OCI-LY3 (cell line): ENCODE results near the gene MCM8.
A peak's percentile ranks its signal among the peaks of the same experiment; 100 is the strongest.

ENCODE experiments used
- H2AFZ ChIP-seq: fragments of 200-600, 300-600 bp; shearing (Covaris generic); 2 replicates; pipeline ENCODE4 v1.6.0; 2014; ENCODE audit warnings: antibody characterized with exemption, low read depth, low read length
- H3K27ac ChIP-seq: fragments of 200-600, 300-600 bp; sonication (generic); 2 replicates; pipeline ENCODE4 v1.5.1; 2014; ENCODE audit warnings: mild to moderate bottlenecking, low read length, moderate library complexity, mixed read lengths
- H3K27me3 ChIP-seq: fragments of 200-600, 300-600 bp; sonication (generic); 2 replicates; pipeline ENCODE4 v1.6.1; 2014; ENCODE audit warnings: low read depth, low read length, mixed read lengths
- H3K36me3 ChIP-seq: fragments of 200-600, 300-600 bp; sonication (generic); replicated peaks from 2 replicates; pipeline ENCODE3; 2014; ENCODE audit warnings: low read depth, low read length, mixed read lengths
- H3K4me1 ChIP-seq: fragments of 300-600, 200-600 bp; sonication (generic); 2 replicates; pipeline ENCODE4 v1.6.1; 2014; ENCODE audit warnings: low read length, mixed read lengths
- H3K4me2 ChIP-seq: fragments of 200-600, 300-600 bp; sonication (generic); 2 replicates; pipeline ENCODE4 v1.6.1; 2014; ENCODE audit warnings: low read length, mixed read lengths
- H3K4me3 ChIP-seq: fragments of 300-600, 200-600 bp; sonication (generic); 2 replicates; pipeline ENCODE4 v1.5.1; 2014; ENCODE audit warnings: antibody characterized with exemption, mild to moderate bottlenecking, low read length, moderate library complexity
- H3K79me2 ChIP-seq: fragments of 300-600, 200-600 bp; shearing (Covaris generic); 2 replicates; pipeline ENCODE4 v1.6.1; 2014; ENCODE audit warnings: mild to moderate bottlenecking, low read length, mixed read lengths
- H3K9ac ChIP-seq: fragments of 300-600, 200-600 bp; shearing (Covaris generic); 2 replicates; pipeline ENCODE4 v1.6.0; 2014; ENCODE audit warnings: mild to moderate bottlenecking, low read length, moderate library complexity
- H3K9me3 ChIP-seq: fragments of 200-600, 300-600 bp; shearing (Covaris generic); 2 replicates; pipeline ENCODE4 v1.6.1; 2014; ENCODE audit warnings: low read length, mixed read lengths; ENCODE audit not compliant: insufficient read depth
- H4K20me1 ChIP-seq: fragments of 200-600, 300-600 bp; sonication (generic); 2 replicates; pipeline ENCODE4 v1.6.1; 2016; ENCODE audit warnings: low read length, mixed read lengths; ENCODE audit not compliant: insufficient read depth
- CTCF ChIP-seq: fragments of 200-600, 300-600 bp; sonication (generic); IDR thresholded peaks from 2 replicates; pipeline ENCODE4 v1.5.1; 2014; ENCODE audit warnings: antibody characterized with exemption, low read length, low read depth
- EZH2phosphoT487 ChIP-seq: fragments of 200-600 bp; shearing (Covaris generic); IDR thresholded peaks from 2 replicates; pipeline ENCODE4 v1.6.1; 2018; ENCODE audit warnings: antibody characterized with exemption, mixed run types, low read depth

Gene MCM8

GRCh38 chr20:5928836-5929715 is 21.4 kb upstream of the MCM8 start:
- Histone ChIP-seq H3K4me3 (no peak overlapping the region), H3K9me3 (no peaks in the 10 kb centered on the region), H3K36me3 (no peaks in the 10 kb centered on the region), H2AFZ (no peak overlapping the region), H3K27ac (no peak overlapping the region), H3K4me2 (no peak overlapping the region), H3K27me3 (no peaks in the 10 kb centered on the region), H3K9ac (no peak overlapping the region), H3K79me2 (no peaks in the 10 kb centered on the region), H3K4me1 (peaks cover 7% of the 10 kb centered on the region), H4K20me1 (no peaks in the 10 kb centered on the region)
- TF ChIP-seq CTCF (no peak), EZH2phosphoT487 (no peak)

- H3K9me3 ChIP-seq, result no peaks in the 10 kb centered on the region
- H3K4me2 ChIP-seq, result no peak overlapping the region
- H4K20me1 ChIP-seq, result no peaks in the 10 kb centered on the region
- H3K4me3 ChIP-seq, result no peak overlapping the region
- TF ChIP-seq CTCF (no peak), EZH2phosphoT487 (no peak)
- H3K4me1 ChIP-seq, result peaks cover 10% of the 10 kb centered on the region
- H3K9ac ChIP-seq, result no peak overlapping the region
- H3K27me3 ChIP-seq, result no peaks in the 10 kb centered on the region
- H3K36me3 ChIP-seq, result no peaks in the 10 kb centered on the region
- H3K79me2 ChIP-seq, result no peaks in the 10 kb centered on the region
- H2AFZ ChIP-seq, result no peak overlapping the region
- no peak overlapping the region for H3K27ac ChIP-seq
These were observed 19.0 kb upstream of the MCM8 start for GRCh38 chr20:5931411-5931810.

- Histone ChIP-seq H4K20me1 (no peaks in the 10 kb centered on the region), H3K27me3 (no peaks in the 10 kb centered on the region), H2AFZ (no peak overlapping the region), H3K9ac (no peak overlapping the region), H3K36me3 (peaks cover 6% of the 10 kb centered on the region), H3K79me2 (no peaks in the 10 kb centered on the region), H3K4me1 (peaks cover 10% of the 10 kb centered on the region), H3K4me3 (no peak overlapping the region), H3K9me3 (no peaks in the 10 kb centered on the region), H3K27ac (no peak overlapping the region), H3K4me2 (no peak overlapping the region)
- TF ChIP-seq CTCF, result no peak
- no peak for TF ChIP-seq EZH2phosphoT487
These were observed 17.7 kb upstream of the MCM8 start for GRCh38 chr20:5932796-5933195.

GRCh38 chr20:5933802-5934436 is 16.5 kb upstream of the MCM8 start:
- Histone ChIP-seq H3K36me3 (peaks cover 13% of the 10 kb centered on the region), H3K9me3 (no peaks in the 10 kb centered on the region), H3K27ac (no peak overlapping the region), H2AFZ (no peak overlapping the region; the same call in 1 of the 2 replicates), H3K4me2 (peak overlapping the region; percentile 42), H3K27me3 (no peaks in the 10 kb centered on the region), H3K4me3 (no peak overlapping the region), H3K9ac (no peak overlapping the region), H4K20me1 (no peaks in the 10 kb centered on the region), H3K4me1 (peaks cover 10% of the 10 kb centered on the region), H3K79me2 (no peaks in the 10 kb centered on the region)
- TF ChIP-seq EZH2phosphoT487 (no peak), CTCF (peak; percentile 95)
